Keratinocyte (primary cell): ENCODE results near the gene MAGI2. TPM values are rescaled to one million over a fixed set of nuclear protein-coding genes. Genes with fewer than 3 reads are reported as not detected.

ENCODE experiments used
- DNase-seq: peaks from one replicate; pipeline ENCODE4 v3.0.0-alpha.2; 2011; ENCODE audit warnings: low read depth, missing footprints, low spot score
- FAIRE-seq: peaks from 2 replicates; lab custom pipeline; 2011; peaks lifted over from hg19 to GRCh38; lab: Jason Lieb, UNC
- H2AFZ ChIP-seq: 2 replicates; pipeline ENCODE4 v1.6.0; 2012; ENCODE audit warnings: low read length, control low read depth, inconsistent platforms; ENCODE audit not compliant: control insufficient read depth
- H3K27ac ChIP-seq: 2 replicates; pipeline ENCODE4 v1.5.1; 2011; ENCODE audit warnings: low read length; ENCODE audit not compliant: control insufficient read depth, insufficient read depth
- H3K27me3 ChIP-seq: 3 replicates; pipeline ENCODE4 v1.6.0; 2011; ENCODE audit warnings: low read length; ENCODE audit not compliant: control insufficient read depth, insufficient read depth; ENCODE audit errors: extremely low read depth
- H3K36me3 ChIP-seq, 2 experiments: 2 replicates in 1 of 2; 3 replicates in 1 of 2; pipeline ENCODE4 v1.5.1; 2011; ENCODE audit warnings: low read length in 2 of 2, mild to moderate bottlenecking in 1 of 2; ENCODE audit not compliant: control insufficient read depth in 2 of 2, insufficient read depth in 2 of 2; ENCODE audit errors: extremely low read depth in 1 of 2
- H3K4me1 ChIP-seq: 3 replicates; pipeline ENCODE4 v1.5.1; 2011; ENCODE audit warnings: low read length; ENCODE audit not compliant: control insufficient read depth, insufficient read depth; ENCODE audit errors: extremely low read depth
- H3K4me2 ChIP-seq: 3 replicates; pipeline ENCODE4 v1.6.0; 2011; ENCODE audit warnings: low read depth, low read length; ENCODE audit not compliant: control insufficient read depth, insufficient read depth; ENCODE audit errors: extremely low read depth
- H3K4me3 ChIP-seq, 3 experiments: fragments of 200-600 bp in 1 of 3; sonication (generic) in 1 of 3; 2 replicates in 2 of 3; 3 replicates in 1 of 3; pipeline ENCODE4 v1.5.1; 2011 to 2016; ENCODE audit warnings: low read length in 3 of 3, mild to moderate bottlenecking in 3 of 3, control low read depth in 2 of 3, inconsistent platforms in 1 of 3, low read depth in 1 of 3, mixed read lengths in 1 of 3, mixed run types in 1 of 3, moderate library complexity in 1 of 3; ENCODE audit not compliant: control insufficient read depth in 2 of 3, insufficient read depth in 2 of 3; ENCODE audit errors: extremely low read depth in 1 of 3
- H3K79me2 ChIP-seq: 2 replicates; pipeline ENCODE4 v1.6.0; 2012; ENCODE audit warnings: low read length; ENCODE audit not compliant: control insufficient read depth, insufficient read depth
- H3K9ac ChIP-seq: 3 replicates; pipeline ENCODE4 v1.6.0; 2011; ENCODE audit warnings: low read length; ENCODE audit not compliant: control insufficient read depth, insufficient read depth; ENCODE audit errors: extremely low read depth
- H3K9me1 ChIP-seq: 3 replicates; pipeline ENCODE4 v1.6.0; 2011; ENCODE audit warnings: low read length; ENCODE audit not compliant: control insufficient read depth, insufficient read depth; ENCODE audit errors: extremely low read depth
- H3K9me3 ChIP-seq: 2 replicates; pipeline ENCODE4 v1.5.1; 2012; ENCODE audit warnings: low read depth, low read length; ENCODE audit not compliant: control insufficient read depth
- H4K20me1 ChIP-seq: 3 replicates; pipeline ENCODE4 v1.6.0; 2011; ENCODE audit warnings: low read length; ENCODE audit not compliant: control insufficient read depth, insufficient read depth; ENCODE audit errors: extremely low read depth
- CTCF ChIP-seq, 3 experiments: IDR thresholded peaks in 1 of 3; conservative IDR thresholded peaks in 1 of 3; optimal IDR thresholded peaks in 1 of 3; 2 replicates in 2 of 3; 3 replicates in 1 of 3; pipeline versions ENCODE3 to v1.5.1; 2011; ENCODE audit warnings: low read length in 3 of 3, mild to moderate bottlenecking in 3 of 3, moderate library complexity in 2 of 3, control low read depth in 1 of 3, inconsistent platforms in 1 of 3; ENCODE audit not compliant: insufficient read depth in 2 of 3; ENCODE audit errors: extremely low read depth in 1 of 3
- EZH2 ChIP-seq: IDR thresholded peaks from one replicate; pipeline ENCODE4 v1.6.1; 2012; ENCODE audit warnings: inconsistent platforms, mild to moderate bottlenecking, low read length, moderate library complexity
- dilution Hi-C: fragments of 300-500 bp; cut with MboI; formaldehyde crosslinking; loops from one replicate; pipeline ENCODE4 v1.7.0; 2020; ENCODE audit warnings: low sequenced_read_pairs; ENCODE audit not compliant: extremely low pct_ligation_motif_present
- polyA plus RNA-seq, 5 experiments: library from polyadenylated mRNA; depleted of rRNA in 3 of 5; stranded (reverse) in 3 of 5; stranded (forward) in 1 of 5; unstranded in 1 of 5; fragments of >200 nt; gene quantifications; 1 replicate in 1 of 5; 2 replicates in 3 of 5; 3 replicates in 1 of 5; pipeline versions ENCODE4 v1.2.1 to v1.2.3, GENCODE V29; 2011 to 2012; ENCODE audit warnings: missing spikeins in 2 of 5, low read depth in 1 of 5, low replicate concordance in 1 of 5

MAGI2 gene
- polyA plus RNA-seq, 1 donor (not counting 4 experiments of a cell fraction or from before 2014, with no cell fraction given) = 0.07 TPM

DNA sequence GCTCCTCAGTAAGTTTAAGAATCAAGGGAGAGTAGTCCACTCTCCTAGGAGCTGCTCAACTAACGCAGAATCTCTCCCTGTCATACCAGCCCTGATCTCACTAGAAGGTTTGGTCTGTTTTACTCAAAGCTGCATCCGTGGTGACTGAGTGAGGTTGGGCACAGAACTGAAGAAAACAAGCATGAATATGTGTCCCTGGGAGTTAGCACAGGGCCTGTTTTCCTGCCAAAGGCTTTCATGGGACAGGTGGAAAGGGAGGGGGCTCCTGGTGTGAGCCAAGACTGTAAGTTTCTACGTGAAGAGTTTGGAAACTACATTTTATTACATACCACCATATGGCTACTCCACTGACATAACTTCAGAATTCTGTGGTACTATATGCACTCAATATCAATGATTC is 705.9 kb downstream of the MAGI2 start:
- FAIRE-seq (no peak), DNase-seq (no peak)
- Histone ChIP-seq H3K27me3 (no peaks in the 10 kb centered on the region), H3K36me3 (no peaks in the 10 kb centered on the region), H3K4me3 (no peak overlapping the region), H3K9ac (no peak overlapping the region), H3K4me2 (no peak overlapping the region), H4K20me1 (no peaks in the 10 kb centered on the region), H3K4me1 (no peaks in the 10 kb centered on the region), H3K9me3 (no peaks in the 10 kb centered on the region), H3K27ac (no peak overlapping the region), H3K79me2 (no peaks in the 10 kb centered on the region), H3K9me1 (no peaks in the 10 kb centered on the region), H2AFZ (no peak overlapping the region)
- dilution Hi-C loops = no loop called here
- TF ChIP-seq EZH2 = no peak
- no peak for TF ChIP-seq CTCF (optimal IDR thresholded peaks at IDR 0.05 in 1 of 3, IDR thresholded peaks at IDR 0.05 in 1 of 3, conservative IDR thresholded peaks at IDR 0.05 in 1 of 3; ENCODE audit: extremely low read depth in 1 of 3, insufficient read depth in 2 of 3, low read length in 3 of 3)

DNA sequence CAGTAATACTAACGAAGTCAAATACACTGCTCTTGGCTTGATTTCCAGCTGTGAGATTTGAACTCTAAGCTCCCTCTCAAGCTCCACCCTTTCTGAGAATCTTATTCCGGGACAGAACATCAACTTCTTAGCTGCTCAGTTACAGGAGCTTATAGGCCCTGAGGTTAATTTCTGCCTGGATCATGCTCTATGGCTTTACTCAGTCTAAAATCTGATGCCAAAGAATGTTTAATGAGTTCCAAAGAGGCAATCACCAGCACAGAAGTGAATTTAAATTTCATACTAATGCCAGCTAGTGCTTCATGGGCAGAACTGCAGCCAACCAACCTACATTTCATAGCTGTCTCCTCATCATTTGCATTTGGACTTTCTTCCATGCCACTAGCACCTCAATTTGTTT is 707.2 kb downstream of the MAGI2 start:
- dilution Hi-C loops = no loop called here
- Histone ChIP-seq H2AFZ (no peak overlapping the region), H3K9ac (no peak overlapping the region), H3K9me3 (no peaks in the 10 kb centered on the region), H4K20me1 (no peaks in the 10 kb centered on the region), H3K36me3 (no peaks in the 10 kb centered on the region), H3K27me3 (no peaks in the 10 kb centered on the region), H3K4me2 (no peak overlapping the region), H3K9me1 (no peaks in the 10 kb centered on the region), H3K27ac (no peak overlapping the region), H3K4me3 (no peak overlapping the region), H3K4me1 (no peaks in the 10 kb centered on the region), H3K79me2 (no peaks in the 10 kb centered on the region)
- DNase-seq = no peak
- FAIRE-seq = no peak
- TF ChIP-seq CTCF (optimal IDR thresholded peaks at IDR 0.05 in 1 of 3, IDR thresholded peaks at IDR 0.05 in 1 of 3, conservative IDR thresholded peaks at IDR 0.05 in 1 of 3; ENCODE audit: extremely low read depth in 1 of 3, insufficient read depth in 2 of 3, low read length in 3 of 3) (peak in 1 of 3 experiments; percentile 5), EZH2 (no peak)
